Cardiac atrium fibroblast (primary cell): Measurements from ENCODE around the gene RND3. TPM values are rescaled to one million over a fixed set of nuclear protein-coding genes. Genes with fewer than 3 reads are reported as not detected.

Experiments
- total RNA-seq: library from RNA; depleted of rRNA; stranded (reverse); fragments of >200 nt; gene quantifications from 2 replicates; pipeline ENCODE4 v1.2.3, GENCODE V29; 2015

The RND3 gene
- 53.6 and 74.5 TPM in 2 replicates for total RNA-seq

GRCh38 chr2:150487537-150488429, at the start of gene RND3:
RND3 (minus strand) TSS chr2:150487667; CDS start chr2:150487417, 250 bp downstream.

